ENCODE measurements around the gene MAP3K7CL.

- TF ChIP-seq MAX (IDR thresholded peaks at IDR 0.05; ENCODE audit: low read depth, low read length) (no peak), CTCF (IDR thresholded peaks at IDR 0.05; ENCODE audit: low read depth, low read length) (no peak), POLR2A (IDR thresholded peaks at IDR 0.05; ENCODE audit: extremely low read depth, insufficient read length) (no peak), MYC (IDR thresholded peaks at IDR 0.05; ENCODE audit: low read depth, low read length) (no peak)
These were observed 66.3 kb downstream of the MAP3K7CL start for GRCh38 chr21:29196670-29197191.

Data from NB4 (cell line).